Activated naive CD8-positive, alpha-beta T cell treated with anti-CD3 and anti-CD28 coated beads, Interleukin-2, amount 10 ng/mL, durations not matched to agents 7 days and 5 days (primary cell): ENCODE results near the gene GPR83. TPM values are rescaled to one million over a fixed set of nuclear protein-coding genes. Genes with fewer than 3 reads are reported as not detected.
A peak's percentile ranks its signal among the peaks of the same experiment; 100 is the strongest.

Experiments
- ATAC-seq: fragments of 150-1000 bp; cut with Tn5 transposase; one replicate; pipeline ENCODE4 v1.10.0; 2021; ENCODE audit warnings: low read depth, moderate library complexity
- POLR2A ChIA-PET: fragments of 350-600 bp; sonication (Branson Sonifier 250); formaldehyde crosslinking; loops from one replicate; lab custom pipeline; 2021; ENCODE audit warnings: antibody characterized with exemption; lab: Charles Lee
- DNase-seq: peaks from one replicate; pipeline ENCODE4 v3.0.0; 2021
- H3K27ac Mint-ChIP-seq: one replicate; pipeline ENCODE4 v1.8.0; 2022; ENCODE audit warnings: mild to moderate bottlenecking, mixed read lengths
- H3K27me3 Mint-ChIP-seq: one replicate; pipeline ENCODE4 v1.8.0; 2022; ENCODE audit warnings: mild to moderate bottlenecking, moderate library complexity, mixed read lengths
- H3K36me3 Mint-ChIP-seq: one replicate; pipeline ENCODE4 v1.8.0; 2021; ENCODE audit warnings: mild to moderate bottlenecking, mixed read lengths
- H3K4me1 Mint-ChIP-seq: one replicate; pipeline ENCODE4 v1.8.0; 2021; ENCODE audit warnings: mixed read lengths
- H3K4me3 Mint-ChIP-seq: one replicate; pipeline ENCODE4 v1.8.0; 2022; ENCODE audit warnings: mild to moderate bottlenecking, moderate library complexity, mixed read lengths
- H3K9me3 Mint-ChIP-seq: one replicate; pipeline ENCODE4 v1.8.0; 2021; ENCODE audit warnings: mixed read lengths
- total RNA-seq, 2 experiments: library from RNA; stranded (reverse); gene quantifications; one replicate each; pipeline ENCODE4 v1.2.3, GENCODE V29; 2021

GPR83 gene
- under 1 TPM; 0.17 to 0.20 TPM for total RNA-seq

GRCh38 chr11:94400839-94401772, at the start of gene GPR83:
TSS of gene GPR83 (minus strand) at chr11:94401419. CDS start at chr11:94401247, 172 bp downstream.
- Mint-ChIP-seq H3K9me3 (peaks cover 4% of the 10 kb centered on the region), H3K36me3 (no peaks in the 10 kb centered on the region), H3K27me3 (peaks cover 54% of the 10 kb centered on the region), H3K4me3 (peak within 1 kb of the TSS; percentile 32), H3K27ac (no peak within 1 kb of the TSS), H3K4me1 (peaks cover 5% of the 10 kb centered on the region)
- ATAC-seq (peak; percentile 33), DNase-seq (no peak)
- POLR2A ChIA-PET: no interaction called here

GRCh38 chr11:94450048-94450447, 48.8 kb upstream of the GPR83 start:
- no peak overlapping the region for H3K4me3 Mint-ChIP-seq
- H3K9me3 Mint-ChIP-seq: no peaks in the 10 kb centered on the region
- POLR2A ChIA-PET: no interaction called here
- no peaks in the 10 kb centered on the region for H3K4me1 Mint-ChIP-seq
- no peak for DNase-seq
- H3K27me3 Mint-ChIP-seq: no peaks in the 10 kb centered on the region
- peaks cover 19% of the 10 kb centered on the region for H3K36me3 Mint-ChIP-seq
- ATAC-seq: no peak
- no peak overlapping the region for H3K27ac Mint-ChIP-seq

- H3K9me3 Mint-ChIP-seq: no peaks in the 10 kb centered on the region
- ATAC-seq: no peak
- no peaks in the 10 kb centered on the region for H3K27me3 Mint-ChIP-seq
- H3K36me3 Mint-ChIP-seq: peaks cover 18% of the 10 kb centered on the region
- DNase-seq: no peak
- H3K4me3 Mint-ChIP-seq: no peak overlapping the region
- no peaks in the 10 kb centered on the region for H3K4me1 Mint-ChIP-seq
- no peak overlapping the region for H3K27ac Mint-ChIP-seq
- POLR2A ChIA-PET: no interaction called here
Observed at GRCh38 chr11:94449437-94449836, 48.2 kb upstream of the GPR83 start.

- DNase-seq: no peak
- POLR2A ChIA-PET: no interaction called here
- no peak for ATAC-seq
- Mint-ChIP-seq H3K36me3 (peaks cover 22% of the 10 kb centered on the region), H3K4me1 (no peaks in the 10 kb centered on the region), H3K4me3 (no peak overlapping the region), H3K27ac (no peak overlapping the region), H3K9me3 (no peaks in the 10 kb centered on the region), H3K27me3 (no peaks in the 10 kb centered on the region)
Observed at GRCh38 chr11:94449029-94449428, 47.8 kb upstream of the GPR83 start.

GRCh38 chr11:94447149-94447548, 45.9 kb upstream of the GPR83 start:
- H3K4me3 Mint-ChIP-seq: no peak overlapping the region
- H3K36me3 Mint-ChIP-seq: peaks cover 18% of the 10 kb centered on the region
- no peaks in the 10 kb centered on the region for H3K9me3 Mint-ChIP-seq
- H3K27ac Mint-ChIP-seq: no peak overlapping the region
- ATAC-seq (no peak), DNase-seq (no peak)
- H3K27me3 Mint-ChIP-seq: no peaks in the 10 kb centered on the region
- POLR2A ChIA-PET: no interaction called here
- H3K4me1 Mint-ChIP-seq: no peaks in the 10 kb centered on the region

GRCh38 chr11:94445641-94446040, 44.4 kb upstream of the GPR83 start:
- H3K36me3 Mint-ChIP-seq: peaks cover 22% of the 10 kb centered on the region

GRCh38 chr11:94433049-94433448, 31.8 kb upstream of the GPR83 start:
- POLR2A ChIA-PET: no interaction called here
- Mint-ChIP-seq H3K27me3 (no peaks in the 10 kb centered on the region), H3K4me3 (no peak overlapping the region), H3K36me3 (peaks cover 45% of the 10 kb centered on the region), H3K27ac (no peak overlapping the region), H3K4me1 (no peaks in the 10 kb centered on the region), H3K9me3 (no peaks in the 10 kb centered on the region)
- ATAC-seq (no peak), DNase-seq (no peak)

More at GRCh38 chr11:94445641-94446040, 44.4 kb upstream of the GPR83 start:
- H3K9me3 Mint-ChIP-seq: no peaks in the 10 kb centered on the region
- no peak for DNase-seq
- H3K27ac Mint-ChIP-seq: no peak overlapping the region
- POLR2A ChIA-PET: no interaction called here
- peaks cover 6% of the 10 kb centered on the region for H3K4me1 Mint-ChIP-seq
- no peak for ATAC-seq
- H3K27me3 Mint-ChIP-seq: no peaks in the 10 kb centered on the region
- H3K4me3 Mint-ChIP-seq: no peak overlapping the region

- Mint-ChIP-seq H3K27ac (no peak overlapping the region), H3K27me3 (no peaks in the 10 kb centered on the region), H3K4me1 (no peaks in the 10 kb centered on the region), H3K9me3 (peaks cover 1% of the 10 kb centered on the region), H3K36me3 (peaks cover 62% of the 10 kb centered on the region), H3K4me3 (no peak overlapping the region)
- POLR2A ChIA-PET: no interaction called here
- DNase-seq: no peak
- no peak for ATAC-seq
Observed at GRCh38 chr11:94424662-94425061, 23.4 kb upstream of the GPR83 start.

GRCh38 chr11:94424011-94424410, 22.8 kb upstream of the GPR83 start:
- H3K4me3 Mint-ChIP-seq: no peak overlapping the region
- no peaks in the 10 kb centered on the region for H3K27me3 Mint-ChIP-seq
- DNase-seq: no peak
- no peaks in the 10 kb centered on the region for H3K4me1 Mint-ChIP-seq
- H3K36me3 Mint-ChIP-seq: peaks cover 56% of the 10 kb centered on the region
- no peak for ATAC-seq
- peaks cover 1% of the 10 kb centered on the region for H3K9me3 Mint-ChIP-seq
- H3K27ac Mint-ChIP-seq: no peak overlapping the region
- POLR2A ChIA-PET: no interaction called here

GRCh38 chr11:94423507-94423906, 22.3 kb upstream of the GPR83 start:
- H3K4me3 Mint-ChIP-seq: no peak overlapping the region

GRCh38 chr11:94418123-94418765, 17.0 kb upstream of the GPR83 start:
- POLR2A ChIA-PET: no interaction called here
- DNase-seq (no peak), ATAC-seq (no peak)
- H3K4me1 Mint-ChIP-seq: no peaks in the 10 kb centered on the region
- H3K9me3 Mint-ChIP-seq: no peaks in the 10 kb centered on the region
- no peak overlapping the region for H3K4me3 Mint-ChIP-seq
- no peak overlapping the region for H3K27ac Mint-ChIP-seq
- H3K36me3 Mint-ChIP-seq: peaks cover 26% of the 10 kb centered on the region
- no peaks in the 10 kb centered on the region for H3K27me3 Mint-ChIP-seq

More at GRCh38 chr11:94423507-94423906, 22.3 kb upstream of the GPR83 start:
- Mint-ChIP-seq H3K36me3 (peaks cover 51% of the 10 kb centered on the region), H3K9me3 (peaks cover 1% of the 10 kb centered on the region), H3K27me3 (no peaks in the 10 kb centered on the region), H3K4me1 (no peaks in the 10 kb centered on the region), H3K27ac (no peak overlapping the region)
- ATAC-seq (no peak), DNase-seq (no peak)
- POLR2A ChIA-PET: no interaction called here

- no peak overlapping the region for H3K4me3 Mint-ChIP-seq
- no peak overlapping the region for H3K27ac Mint-ChIP-seq
- POLR2A ChIA-PET: no interaction called here
- no peaks in the 10 kb centered on the region for H3K4me1 Mint-ChIP-seq
- no peak for DNase-seq
- H3K36me3 Mint-ChIP-seq: peaks cover 26% of the 10 kb centered on the region
- ATAC-seq: no peak
- no peaks in the 10 kb centered on the region for H3K9me3 Mint-ChIP-seq
- H3K27me3 Mint-ChIP-seq: no peaks in the 10 kb centered on the region
Observed at GRCh38 chr11:94417386-94417987, 16.3 kb upstream of the GPR83 start.

GRCh38 chr11:94405062-94405833, 4.0 kb upstream of the GPR83 start:
- no peak overlapping the region for H3K27ac Mint-ChIP-seq

More at GRCh38 chr11:94405062-94405833, 4.0 kb upstream of the GPR83 start:
- Mint-ChIP-seq H3K36me3 (peaks cover 13% of the 10 kb centered on the region), H3K4me3 (no peak overlapping the region), H3K27me3 (peaks cover 24% of the 10 kb centered on the region), H3K4me1 (peaks cover 9% of the 10 kb centered on the region), H3K9me3 (peaks cover 15% of the 10 kb centered on the region)
- no peak for ATAC-seq
- POLR2A ChIA-PET: no interaction called here
- DNase-seq: no peak
